Stimulated activated CD4-positive, alpha-beta T cell treated with anti-CD3 and anti-CD28 coated beads, Interleukin-1b, Interleukin-23, amount 100 ng/mL, for 24 hours (primary cell): Measurements from ENCODE around the gene FAM124B.

ENCODE experiments used
- DNase-seq, 4 experiments: peaks; one replicate each; pipeline ENCODE4 v3.0.0-alpha.2; 2020; ENCODE audit warnings: low read depth in 4 of 4, low spot score in 1 of 4

FAM124B gene

GRCh38 chr2:224345492-224345891, 56.4 kb downstream of the FAM124B start:
- no peak for DNase-seq

- no peak for DNase-seq
Measured at GRCh38 chr2:224343226-224343625, 58.7 kb downstream of the FAM124B start.

- DNase-seq, result no peak
Measured at GRCh38 chr2:224335991-224336390, 65.9 kb downstream of the FAM124B start.

- no peak for DNase-seq
Measured at GRCh38 chr2:224334726-224335125, 67.2 kb downstream of the FAM124B start.

- DNase-seq, result no peak
Measured at GRCh38 chr2:224333726-224334482, 68.0 kb downstream of the FAM124B start.

GRCh38 chr2:224331698-224332097, 70.2 kb downstream of the FAM124B start:
- no peak for DNase-seq

GRCh38 chr2:224328798-224329197, 73.1 kb downstream of the FAM124B start:
- DNase-seq, result no peak
